Fibroblast of mammary gland (primary cell): ENCODE data around the gene GRK5.
A peak's percentile ranks its signal among the peaks of the same experiment; 100 is the strongest.

Source experiments
- DNase-seq: peaks from one replicate; pipeline ENCODE4 v3.0.0-alpha.2; 2010; ENCODE audit warnings: low read depth
- H3K4me3 ChIP-seq: 2 replicates; pipeline ENCODE4 v1.5.1; 2011; ENCODE audit warnings: low read depth, mild to moderate bottlenecking, low read length, moderate library complexity; ENCODE audit not compliant: control insufficient read depth
- TF ChIP-seq, protein P1 (sequence below): conservative IDR thresholded peaks from 2 replicates; pipeline ENCODE4 v1.5.1; 2011; ENCODE audit warnings: low read depth, low read length, inconsistent platforms; ENCODE audit not compliant: control insufficient read depth, insufficient read depth

The GRK5 gene

DNA sequence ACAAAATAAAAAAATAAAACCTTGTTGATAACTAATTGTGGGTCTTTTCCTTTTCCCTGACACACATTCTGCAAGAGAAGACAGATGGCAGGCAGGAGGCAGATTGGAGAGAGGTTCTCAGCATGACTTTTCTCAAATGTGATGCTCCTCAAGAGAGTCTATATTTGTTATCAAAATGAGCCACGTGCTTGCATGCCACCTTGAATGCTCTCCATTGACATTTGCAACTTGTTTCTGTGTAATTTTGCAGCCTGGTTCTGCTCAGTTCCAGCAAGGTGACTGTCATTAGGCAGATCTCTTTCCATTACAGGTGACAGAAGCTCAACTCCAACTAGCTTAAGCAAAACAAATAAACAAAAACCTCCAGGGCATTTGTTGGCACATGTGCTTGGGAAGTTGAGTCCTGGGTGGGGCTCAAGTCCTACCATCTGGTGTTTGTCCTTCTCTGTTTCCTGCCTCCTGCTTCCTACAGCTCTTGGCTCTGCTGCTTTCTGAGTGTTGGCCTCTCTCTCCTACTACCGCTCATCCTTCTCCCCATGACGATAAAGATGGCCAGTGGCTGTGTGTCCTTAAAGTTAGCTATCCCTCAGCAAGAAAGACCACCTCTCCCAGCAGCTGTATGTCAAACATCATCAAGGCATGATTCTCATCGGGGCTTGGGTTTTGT is 56.7 kb downstream of the GRK5 start:
- DNase-seq = peak; percentile 41
- H3K4me3 ChIP-seq = no peak overlapping the region
- TF ChIP-seq, protein P1, sequence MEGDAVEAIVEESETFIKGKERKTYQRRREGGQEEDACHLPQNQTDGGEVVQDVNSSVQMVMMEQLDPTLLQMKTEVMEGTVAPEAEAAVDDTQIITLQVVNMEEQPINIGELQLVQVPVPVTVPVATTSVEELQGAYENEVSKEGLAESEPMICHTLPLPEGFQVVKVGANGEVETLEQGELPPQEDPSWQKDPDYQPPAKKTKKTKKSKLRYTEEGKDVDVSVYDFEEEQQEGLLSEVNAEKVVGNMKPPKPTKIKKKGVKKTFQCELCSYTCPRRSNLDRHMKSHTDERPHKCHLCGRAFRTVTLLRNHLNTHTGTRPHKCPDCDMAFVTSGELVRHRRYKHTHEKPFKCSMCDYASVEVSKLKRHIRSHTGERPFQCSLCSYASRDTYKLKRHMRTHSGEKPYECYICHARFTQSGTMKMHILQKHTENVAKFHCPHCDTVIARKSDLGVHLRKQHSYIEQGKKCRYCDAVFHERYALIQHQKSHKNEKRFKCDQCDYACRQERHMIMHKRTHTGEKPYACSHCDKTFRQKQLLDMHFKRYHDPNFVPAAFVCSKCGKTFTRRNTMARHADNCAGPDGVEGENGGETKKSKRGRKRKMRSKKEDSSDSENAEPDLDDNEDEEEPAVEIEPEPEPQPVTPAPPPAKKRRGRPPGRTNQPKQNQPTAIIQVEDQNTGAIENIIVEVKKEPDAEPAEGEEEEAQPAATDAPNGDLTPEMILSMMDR = no peak

DNA sequence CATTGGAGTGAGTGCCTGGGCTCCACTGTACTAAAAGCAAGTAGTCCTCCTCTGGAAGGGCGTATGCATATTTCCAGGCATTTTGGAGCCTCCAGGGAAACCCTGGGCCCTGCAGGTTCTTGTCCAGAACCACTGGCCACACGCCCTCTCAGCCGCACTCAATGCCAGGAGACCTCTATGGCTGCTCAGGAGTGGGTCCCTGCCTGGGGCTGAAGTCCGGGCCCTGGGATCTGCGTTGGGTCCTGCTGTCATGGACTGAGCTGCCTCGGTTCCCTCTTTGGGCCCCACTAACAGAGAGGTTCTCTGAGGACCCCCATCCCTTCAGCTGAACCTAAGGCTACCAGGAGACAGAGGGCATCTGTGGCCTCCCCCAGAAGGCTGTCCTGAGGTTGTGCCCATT is 58.3 kb downstream of the GRK5 start:
- TF ChIP-seq, protein P1 = no peak
- DNase-seq = no peak

GRCh38 chr10:119267384-119267783 is 60.0 kb downstream of the GRK5 start:
- no peak for DNase-seq
- TF ChIP-seq, protein P1 = no peak
- H3K4me3 ChIP-seq = no peak overlapping the region

More for the DNA sequence above, 58.3 kb downstream of the GRK5 start:
- H3K4me3 ChIP-seq = no peak overlapping the region

DNA sequence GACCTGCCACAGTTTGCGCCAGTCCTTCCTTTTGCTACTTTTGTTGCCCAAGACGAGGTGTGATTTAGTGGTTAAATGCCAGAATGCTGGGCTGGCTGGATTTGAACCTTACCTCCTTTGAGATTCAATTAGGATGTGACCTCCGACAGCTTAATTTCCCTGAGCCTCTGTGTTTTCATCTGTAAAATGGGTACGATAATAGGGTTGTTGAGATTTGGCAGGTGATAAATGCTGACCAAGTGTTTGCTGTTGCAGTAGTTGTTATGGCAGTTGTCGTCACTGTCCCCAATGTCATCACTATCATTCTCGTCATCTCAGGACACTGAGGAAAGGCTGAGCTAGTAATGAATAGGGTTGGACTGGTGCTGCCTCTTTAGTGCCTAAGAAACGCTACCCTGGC is 61.1 kb downstream of the GRK5 start:
- no peak overlapping the region for H3K4me3 ChIP-seq
- DNase-seq = no peak
- TF ChIP-seq, protein P1 = no peak

- no peak for DNase-seq
- no peak overlapping the region for H3K4me3 ChIP-seq
- TF ChIP-seq, protein P1 = no peak
Observed at GRCh38 chr10:119268871-119269506, 61.6 kb downstream of the GRK5 start.

DNA sequence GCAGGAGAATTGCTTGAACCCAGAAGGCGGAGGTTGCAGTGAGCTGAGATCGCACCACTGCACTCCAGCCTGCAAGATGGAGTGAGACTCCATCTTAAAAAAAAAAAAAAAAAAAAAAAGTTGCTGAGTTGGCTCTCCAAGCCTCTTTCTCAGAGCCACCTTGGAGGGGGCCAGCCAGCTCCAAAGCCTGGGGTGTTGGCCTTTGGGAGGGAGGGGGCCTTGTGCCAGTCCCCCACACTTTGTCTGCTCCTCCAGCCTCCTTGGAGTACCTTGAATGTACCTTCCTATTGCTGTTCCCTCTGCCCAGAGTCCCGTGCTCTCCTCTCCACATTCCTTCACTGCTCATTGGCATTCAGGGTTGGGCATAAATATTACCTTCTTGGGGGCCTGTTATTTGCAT is 62.4 kb downstream of the GRK5 start:
- no peak overlapping the region for H3K4me3 ChIP-seq
- TF ChIP-seq, protein P1 = no peak
- no peak for DNase-seq
